HepG2 (cell line): Measurements from ENCODE around the gene TAF1A. TPM values are rescaled to one million over a fixed set of nuclear protein-coding genes. Genes with fewer than 3 reads are reported as not detected.
A peak's percentile ranks its signal among the peaks of the same experiment; 100 is the strongest.

ENCODE experiments used
- HOXA5 ChIP-seq: sonication (generic); formaldehyde crosslinking; IDR thresholded peaks from 2 replicates; pipeline ENCODE4 v1.4.0; 2020; ENCODE audit warnings: missing genetic modification reagents
- NFYB ChIP-seq: sonication (generic); formaldehyde crosslinking; IDR thresholded peaks from 2 replicates; pipeline ENCODE4 v1.4.0; 2020; ENCODE audit warnings: missing genetic modification reagents
- PCBP1 ChIP-seq: fragments of 200-400 bp; formaldehyde crosslinking; IDR thresholded peaks from 2 replicates; pipeline ENCODE4 v1.6.1; 2017; ENCODE audit warnings: mild to moderate bottlenecking, low read depth, low read length, borderline replicate concordance
- PHB2 ChIP-seq: fragments of 450-650 bp; IDR thresholded peaks from 2 replicates; pipeline ENCODE4 v1.6.1; 2018; ENCODE audit not compliant: partially characterized antibody
- POLR2A ChIP-seq, 2 experiments: IDR thresholded peaks; 2 replicates each; pipeline ENCODE4 v1.6.1; 2011; ENCODE audit warnings: low read depth in 2 of 2, low read length in 2 of 2, mild to moderate bottlenecking in 1 of 2, moderate library complexity in 1 of 2; ENCODE audit not compliant: insufficient read depth in 1 of 2
- SATB2 ChIP-seq: sonication (generic); formaldehyde crosslinking; IDR thresholded peaks from 2 replicates; pipeline ENCODE4 v1.5.0; 2020; ENCODE audit warnings: missing genetic modification reagents
- SP4 ChIP-seq: sonication (generic); formaldehyde crosslinking; IDR thresholded peaks from 2 replicates; pipeline ENCODE4 v1.8.1; 2023; ENCODE audit warnings: mild to moderate bottlenecking, missing genetic modification reagents
- TBX2 ChIP-seq: sonication (generic); formaldehyde crosslinking; IDR thresholded peaks from 2 replicates; pipeline ENCODE4 v1.5.0; 2020; ENCODE audit warnings: missing genetic modification reagents, mild to moderate bottlenecking, borderline replicate concordance
- ZNF430 ChIP-seq: sonication (generic); formaldehyde crosslinking; IDR thresholded peaks from 2 replicates; pipeline ENCODE4 v1.9.0; 2021; ENCODE audit warnings: mild to moderate bottlenecking, missing genetic modification reagents
- ZNF512B ChIP-seq: sonication (generic); formaldehyde crosslinking; IDR thresholded peaks from 2 replicates; pipeline ENCODE4 v1.5.1; 2020; ENCODE audit warnings: missing genetic modification reagents, mild to moderate bottlenecking, borderline replicate concordance
- ZNF574 ChIP-seq: sonication (generic); formaldehyde crosslinking; IDR thresholded peaks from 2 replicates; pipeline ENCODE4 v1.4.0; 2020; ENCODE audit warnings: missing genetic modification reagents
- ZNF687 ChIP-seq: sonication (generic); formaldehyde crosslinking; IDR thresholded peaks from 2 replicates; pipeline ENCODE4 v1.5.1; 2020; ENCODE audit warnings: mild to moderate bottlenecking, missing genetic modification reagents, moderate library complexity
- ZNF777 ChIP-seq: sonication (generic); formaldehyde crosslinking; IDR thresholded peaks from 2 replicates; pipeline ENCODE4 v1.4.0; 2020; ENCODE audit warnings: missing genetic modification reagents
- polyA plus RNA-seq, 8 experiments: library from polyadenylated mRNA; depleted of rRNA in 3 of 8; stranded (reverse) in 7 of 8; unstranded in 1 of 8; fragments of >200 nt; fragmentation: Illumina TruSeq in 4 of 8; extraction: Trizol in 4 of 8; gene quantifications; 2 replicates each; pipeline versions ENCODE4 v1.2.1 to v1.2.3, GENCODE V29; 2011 to 2016; ENCODE audit warnings: low read depth in 4 of 8, missing spikeins in 1 of 8, mixed read lengths in 1 of 8; ENCODE audit not compliant: insufficient read depth in 1 of 8
- total RNA-seq, 5 experiments: library from RNA; depleted of rRNA; stranded (reverse); fragments of >200 nt; fragmentation: Illumina TruSeq; extraction: Trizol; gene quantifications; 2 replicates each; pipeline ENCODE4 v1.2.3, GENCODE V29; 2016; ENCODE audit warnings: low read depth in 1 of 5

The TAF1A gene
- total and polyA plus RNA-seq, 2 of the 13 experiments (the other 11 are each of a cell fraction or from before 2014, with no cell fraction given): 3.3 to 10.7 TPM

- 0 out of 2 replicates have a peak, but pooled peaks have one; percentile 63 for TF ChIP-seq PCBP1
- 0 out of 2 replicates have a peak, but pooled peaks have one; percentile 22 for TF ChIP-seq ZNF777 (CRISPR knock-in tag)
- peak; percentile 53 to 61; a peak in 3 of 4 replicates for TF ChIP-seq POLR2A (IDR thresholded peaks at IDR 0.05; ENCODE audit: insufficient read depth in 1 of 2, low read depth in 2 of 2, low read length in 2 of 2)
- TF ChIP-seq ZNF687 (CRISPR knock-in tag): peak; percentile 68
- TF ChIP-seq HOXA5: 0 out of 2 replicates have a peak, but pooled peaks have one; percentile 10
- no peak for TF ChIP-seq ZNF512B (CRISPR knock-in tag)
- TF ChIP-seq SP4 (CRISPR knock-in tag): peak; percentile 73; the same call in 1 of the 2 replicates
- no peak for TF ChIP-seq PHB2
- TF ChIP-seq ZNF430 (CRISPR knock-in tag): 0 out of 2 replicates have a peak, but pooled peaks have one; percentile 22
- no peak for TF ChIP-seq SATB2
- 0 out of 2 replicates have a peak, but pooled peaks have one; percentile 8 for TF ChIP-seq ZNF574 (CRISPR knock-in tag)
- TF ChIP-seq NFYB (CRISPR knock-in tag): peak; percentile 66
- peak; percentile 9; the same call in 1 of the 2 replicates for TF ChIP-seq TBX2
Observed at GRCh38 chr1:222617367-222617951, 27.7 kb upstream of the TAF1A start (continued).
